GM12878 (cell line): ENCODE measurements around the gene ZNF169. TPM values are rescaled to one million over a fixed set of nuclear protein-coding genes. Genes with fewer than 3 reads are reported as not detected.

Experiments
- ATAC-seq: fragments of 200-7000 bp; cut with Tn5 transposase; 3 replicates; pipeline ENCODE4 v1.9.1; 2020; ENCODE audit warnings: mild to moderate bottlenecking, moderate library complexity
- BruUV-seq: library from RNA; stranded (reverse); fragments of 400-500 nt; replicated peaks from 2 replicates; lab custom pipeline; 2021; lab: Mats Ljungman, UMichigan
- CTCF ChIA-PET: fragments of 300-600 bp; sonication (Branson Sonifier 250); formaldehyde crosslinking; extraction: SDS; loops from one replicate; lab custom pipeline; 2021; ENCODE audit warnings: inconsistent platforms; lab: Yijun Ruan, JAX
- POLR2A ChIA-PET: fragments of 350-600 bp; formaldehyde crosslinking; extraction: SDS; loops from one replicate; lab custom pipeline; 2021; ENCODE audit warnings: inconsistent platforms; lab: Charles Lee
- RAD21 ChIA-PET: fragments of 300-600 bp; sonication (Branson Sonifier 250); formaldehyde crosslinking; loops from one replicate; lab custom pipeline; 2023; ENCODE audit warnings: antibody characterized with exemption; ENCODE audit not compliant: unreplicated experiment; lab: Charles Lee
- SMC1A ChIA-PET: fragments of 300-600 bp; sonication (Branson Sonifier 250); formaldehyde crosslinking; loops from one replicate; lab custom pipeline; 2023; ENCODE audit not compliant: unreplicated experiment, uncharacterized antibody; lab: Charles Lee
- DNase-seq: peaks from one replicate; pipeline ENCODE4 v3.0.0-alpha.2; 2011; ENCODE audit warnings: low read depth, low spot score
- FAIRE-seq: peaks from 3 replicates; lab custom pipeline; 2011; peaks lifted over from hg19 to GRCh38; lab: Jason Lieb, UNC
- H2AFZ ChIP-seq: 2 replicates; pipeline ENCODE4 v1.6.0; 2011; ENCODE audit warnings: low read depth, low read length, control low read depth; ENCODE audit not compliant: control insufficient read depth
- H3K27ac ChIP-seq: 2 replicates; pipeline ENCODE4 v1.5.1; 2011; ENCODE audit warnings: control low read depth; ENCODE audit not compliant: control insufficient read depth, insufficient read depth
- H3K27me3 ChIP-seq, 2 experiments: replicated peaks in 1 of 2; 2 replicates each; pipeline versions ENCODE4 v1.6.0 to v1.6.1; 2011; ENCODE audit warnings: low read length in 1 of 2; ENCODE audit not compliant: control insufficient read depth in 2 of 2, insufficient read depth in 2 of 2
- H3K36me3 ChIP-seq, 2 experiments: 2 replicates each; pipeline ENCODE4 v1.5.1; 2011; ENCODE audit warnings: low read length in 1 of 2; ENCODE audit not compliant: control insufficient read depth in 2 of 2, insufficient read depth in 2 of 2
- H3K4me1 ChIP-seq: 2 replicates; pipeline ENCODE4 v1.6.1; 2011; ENCODE audit warnings: mild to moderate bottlenecking, low read length, moderate library complexity, mixed read lengths; ENCODE audit not compliant: control insufficient read depth, insufficient read depth
- H3K4me2 ChIP-seq: 2 replicates; pipeline ENCODE4 v1.6.0; 2011; ENCODE audit warnings: control low read depth; ENCODE audit not compliant: control insufficient read depth, insufficient read depth
- H3K4me3 ChIP-seq: fragments of 200-600 bp; sonication (generic); 2 replicates; pipeline ENCODE4 v1.5.1; 2016
- H3K79me2 ChIP-seq: 2 replicates; pipeline ENCODE4 v1.6.0; 2011; ENCODE audit warnings: low read length; ENCODE audit not compliant: control insufficient read depth, insufficient read depth
- H3K9ac ChIP-seq: 2 replicates; pipeline ENCODE4 v1.8.0; 2011; ENCODE audit warnings: low read length, control low read depth, mixed read lengths; ENCODE audit not compliant: control insufficient read depth, insufficient read depth
- H3K9me3 ChIP-seq: replicated peaks from 3 replicates; pipeline ENCODE4 v1.5.1; 2011; ENCODE audit warnings: mild to moderate bottlenecking, low read length; ENCODE audit not compliant: control insufficient read depth, insufficient read depth
- H4K20me1 ChIP-seq: 2 replicates; pipeline ENCODE4 v1.6.0; 2011; ENCODE audit not compliant: control insufficient read depth, insufficient read depth
- ATF7 ChIP-seq: fragments of 450-650 bp; IDR thresholded peaks from 2 replicates; pipeline ENCODE4 v1.6.1; 2016; ENCODE audit warnings: low read depth, mild to moderate bottlenecking
- CBX3 ChIP-seq: fragments of 200-600 bp; sonication (generic); IDR thresholded peaks from 2 replicates; pipeline ENCODE4 v1.6.1; 2016; ENCODE audit warnings: low read depth, borderline replicate concordance
- HDAC2 ChIP-seq: fragments of 200-600 bp; sonication (generic); IDR thresholded peaks from 2 replicates; pipeline ENCODE4 v1.6.1; 2017
- HDAC6 ChIP-seq: fragments of 200-600 bp; sonication (generic); IDR thresholded peaks from one replicate; pipeline ENCODE4 v1.8.0; 2017; ENCODE audit warnings: antibody characterized with exemption; ENCODE audit not compliant: unreplicated experiment
- MXI1 ChIP-seq: fragments of 150-350 bp; IDR thresholded peaks from 2 replicates; pipeline ENCODE4 v1.6.1; 2011; ENCODE audit warnings: low read depth, mild to moderate bottlenecking, inconsistent platforms, low read length, improper control_type of control experiment
- NRF1 ChIP-seq: conservative IDR thresholded peaks from 2 replicates; pipeline ENCODE4 v1.6.1; 2011; ENCODE audit warnings: mild to moderate bottlenecking, low read depth, low read length, improper control_type of control experiment
- RUNX3 ChIP-seq: IDR thresholded peaks from 2 replicates; pipeline ENCODE4 v1.6.1; 2012; ENCODE audit warnings: low read length, inconsistent platforms
- SMAD5 ChIP-seq: IDR thresholded peaks from 2 replicates; pipeline ENCODE4 v1.6.1; 2016; ENCODE audit warnings: antibody characterized with exemption, low read depth
- STAT1 ChIP-seq: fragments of 450-650 bp; conservative IDR thresholded peaks from 2 replicates; pipeline ENCODE4 v1.6.1; 2014; ENCODE audit warnings: antibody characterized with exemption, mild to moderate bottlenecking
- YY1 ChIP-seq: IDR thresholded peaks from 2 replicates; pipeline ENCODE4 v1.6.1; 2011; ENCODE audit warnings: low read depth, mild to moderate bottlenecking, low read length
- ZBED1 ChIP-seq: IDR thresholded peaks from 2 replicates; pipeline ENCODE4 v1.6.1; 2016; ENCODE audit warnings: borderline replicate concordance
- ZNF207 ChIP-seq: fragments of 450-650 bp; IDR thresholded peaks from 2 replicates; pipeline ENCODE4 v1.6.1; 2014; ENCODE audit warnings: antibody characterized with exemption, mild to moderate bottlenecking, borderline replicate concordance
- WGBS: methylation state at CpG from one replicate; pipeline ENCODE4 v1.1.6; 2016; ENCODE audit warnings: low lambda C conversion rate; ENCODE audit not compliant: insufficient replicate concordance, insufficient coverage; ENCODE audit errors: missing lambda C conversion rate; 5-methylcytosine and 5-hydroxymethylcytosine counted together
- in situ Hi-C: fragments of 300-500 bp; cut with MboI; formaldehyde crosslinking; loops from 9 replicates; pipeline ENCODE4 v1.14.3; 2018; ENCODE audit warnings: mixed read lengths
- intact Hi-C: fragments of 100-400 bp; cut with micrococcal nuclease; formaldehyde crosslinking; loops from one replicate; pipeline ENCODE4 v1.14.2; 2022; ENCODE audit not compliant: unreplicated experiment
- polyA plus RNA-seq, 11 experiments: library from polyadenylated mRNA; depleted of rRNA in 4 of 11; unstranded in 6 of 11; stranded (reverse) in 5 of 11; fragments of >200 nt; fragmentation: Nextera tagmentation in 4 of 11; fragmentation: Illumina TruSeq in 1 of 11; extraction: Ambion mirVana in 4 of 11; extraction: Trizol in 1 of 11; gene quantifications; 1 replicate in 1 of 11; 2 replicates in 10 of 11; pipeline versions ENCODE4 v1.2.1 to v1.2.3, GENCODE V29; 2011 to 2016; ENCODE audit warnings: inconsistent platforms in 2 of 11, missing spikeins in 2 of 11, low read depth in 1 of 11
- total RNA-seq, 4 experiments: library from RNA; depleted of rRNA in 3 of 4; stranded (reverse); fragments of >200 nt in 3 of 4; fragmentation: Illumina TruSeq in 1 of 4; extraction: Trizol in 1 of 4; gene quantifications; 2 replicates each; pipeline versions ENCODE4 v1.2.1 to v1.2.3, GENCODE V29; 2013 to 2021
- TF ChIP-seq, protein P1 (sequence below): fragments of 450-650 bp; IDR thresholded peaks from 2 replicates; pipeline ENCODE4 v1.6.1; 2017; ENCODE audit warnings: low read depth, mild to moderate bottlenecking, moderate library complexity

Gene ZNF169
- total and polyA plus RNA-seq, 10 of the 15 experiments (the other 5 are each of a cell fraction or from before 2014, with no cell fraction given): 2.2 to 15.7 (median 5.8) TPM

DNA sequence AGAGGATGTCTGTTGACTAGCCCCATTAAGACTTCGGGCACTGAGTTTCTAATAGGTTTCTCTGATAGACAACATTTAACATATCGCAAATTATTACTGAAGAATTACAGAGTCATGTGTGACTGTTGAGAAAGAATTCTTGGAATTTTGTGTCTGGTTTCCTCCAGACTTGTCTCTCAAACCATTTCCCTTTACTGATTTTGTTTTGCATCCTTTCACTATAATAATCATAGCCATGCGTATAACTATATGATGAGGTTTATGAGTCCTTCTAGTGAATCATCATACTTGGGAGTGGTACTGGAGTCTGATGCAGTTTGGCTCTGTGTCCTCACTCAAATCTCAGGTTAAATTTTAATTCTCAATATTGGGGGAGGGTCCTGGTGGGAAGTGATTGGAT lies 27.0 kb downstream of the ZNF169 start:
- no TSS peak for BruUV-seq
- in situ Hi-C loops (no loop called here), intact Hi-C loops (no loop called here)
- H3K9ac ChIP-seq: no peak overlapping the region
- H3K27ac ChIP-seq: no peak overlapping the region
- H2AFZ ChIP-seq: no peak overlapping the region
- H3K27me3 ChIP-seq: no peaks in the 10 kb centered on the region
- RAD21 ChIA-PET: no interaction called here
- no peak for ATAC-seq
- SMC1A ChIA-PET: no interaction called here
- no peaks in the 10 kb centered on the region for H3K4me1 ChIP-seq
- FAIRE-seq: no peak
- no peaks in the 10 kb centered on the region for H3K9me3 ChIP-seq
- CTCF ChIA-PET: no interaction called here
- H3K79me2 ChIP-seq: no peaks in the 10 kb centered on the region
- DNase-seq: no peak
- H3K4me3 ChIP-seq: no peak overlapping the region
- no peaks in the 10 kb centered on the region for H4K20me1 ChIP-seq
- TF ChIP-seq NRF1 (no peak), RUNX3 (no peak), SMAD5 (no peak), CBX3 (no peak), ZNF207 (no peak), MXI1 (no peak), YY1 (no peak), STAT1 (no peak), ATF7 (no peak), ZBED1 (no peak), HDAC6 (no peak), HDAC2 (no peak)
- TF ChIP-seq, protein P1, sequence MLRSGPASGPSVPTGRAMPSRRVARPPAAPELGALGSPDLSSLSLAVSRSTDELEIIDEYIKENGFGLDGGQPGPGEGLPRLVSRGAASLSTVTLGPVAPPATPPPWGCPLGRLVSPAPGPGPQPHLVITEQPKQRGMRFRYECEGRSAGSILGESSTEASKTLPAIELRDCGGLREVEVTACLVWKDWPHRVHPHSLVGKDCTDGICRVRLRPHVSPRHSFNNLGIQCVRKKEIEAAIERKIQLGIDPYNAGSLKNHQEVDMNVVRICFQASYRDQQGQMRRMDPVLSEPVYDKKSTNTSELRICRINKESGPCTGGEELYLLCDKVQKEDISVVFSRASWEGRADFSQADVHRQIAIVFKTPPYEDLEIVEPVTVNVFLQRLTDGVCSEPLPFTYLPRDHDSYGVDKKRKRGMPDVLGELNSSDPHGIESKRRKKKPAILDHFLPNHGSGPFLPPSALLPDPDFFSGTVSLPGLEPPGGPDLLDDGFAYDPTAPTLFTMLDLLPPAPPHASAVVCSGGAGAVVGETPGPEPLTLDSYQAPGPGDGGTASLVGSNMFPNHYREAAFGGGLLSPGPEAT: no peak
- POLR2A ChIA-PET: no interaction called here
- H3K4me2 ChIP-seq: no peak overlapping the region
- 98% methylated on average over 3 of the region's 3 CpGs for WGBS
- peaks cover 0 to 12% of the 10 kb centered on the region in 2 experiments; a peak in 1 of 4 replicates for H3K36me3 ChIP-seq
